Cardiac septum (tissue), 1 donor: ENCODE measurements around the gene UROC1. TPM values are rescaled to one million over a fixed set of nuclear protein-coding genes. Genes with fewer than 3 reads are reported as not detected.
A peak's percentile ranks its signal among the peaks of the same experiment; 100 is the strongest.

Source experiments
- DNase-seq: peaks from one replicate; pipeline ENCODE4 v3.0.0-alpha.2; 2020; ENCODE audit warnings: low spot score
- intact Hi-C: fragments of 100-400 bp; cut with DNase I; formaldehyde crosslinking; loops from one replicate; pipeline ENCODE4 v1.14.0; 2022
- long read RNA-seq: library from polyadenylated mRNA; unstranded; transcript quantifications from one replicate; pipeline ENCODE4 v2.0.0, GENCODE V29; 2021
- total RNA-seq: library from RNA; stranded (reverse); fragmentation: NEBNext Ultra II Directional; extraction: Animal tissue kit (Norgen Biotek cat#: 25700); gene quantifications from one replicate; pipeline ENCODE4 v1.2.1, GENCODE V29; 2021
- donor health status: DM: no; HTN: no; CAD: no.

Gene UROC1
- total RNA-seq = not detected
- long read RNA-seq = 0 reads

GRCh38 chr3:126517291-126517951, at the start of gene UROC1:
TSS of gene UROC1 (minus strand) at chr3:126517773. CDS start at chr3:126517719, 54 bp downstream.
- DNase-seq = no peak
- intact Hi-C loops = no loop called here

- no peak for DNase-seq
- intact Hi-C loops = no loop called here
Measured at GRCh38 chr3:126562737-126563276, 45.2 kb upstream of the UROC1 start.

GRCh38 chr3:126558336-126559071, 40.9 kb upstream of the UROC1 start, which contains the start of gene C3orf22:
TSS of gene C3orf22 (minus strand) at chr3:126558932. CDS start at chr3:126553390, 5,542 bp downstream.
- no peak for DNase-seq
- intact Hi-C loops = no loop called here

GRCh38 chr3:126557761-126558160, 40.2 kb upstream of the UROC1 start:
- intact Hi-C loops = no loop called here
- no peak for DNase-seq

GRCh38 chr3:126557415-126557745, 39.8 kb upstream of the UROC1 start:
- no peak for DNase-seq
- intact Hi-C loops = no loop called here

- DNase-seq = no peak
Measured at GRCh38 chr3:126556637-126557414, 39.3 kb upstream of the UROC1 start.

GRCh38 chr3:126555795-126556636, 38.4 kb upstream of the UROC1 start:
- intact Hi-C loops = no loop called here
- DNase-seq = no peak

More at GRCh38 chr3:126556637-126557414, 39.3 kb upstream of the UROC1 start:
- intact Hi-C loops = no loop called here

GRCh38 chr3:126554560-126555525, 37.3 kb upstream of the UROC1 start:
- DNase-seq = no peak
- intact Hi-C loops = no loop called here

GRCh38 chr3:126553284-126554084, 35.9 kb upstream of the UROC1 start:
- DNase-seq = no peak
- intact Hi-C loops = no loop called here

GRCh38 chr3:126552688-126553283, 35.2 kb upstream of the UROC1 start:
- intact Hi-C loops = no loop called here
- no peak for DNase-seq

- intact Hi-C loops = no loop called here
- no peak for DNase-seq
Measured at GRCh38 chr3:126551839-126552687, 34.5 kb upstream of the UROC1 start.

- no peak for DNase-seq
- intact Hi-C loops = no loop called here
Measured at GRCh38 chr3:126551121-126551838, 33.7 kb upstream of the UROC1 start.

GRCh38 chr3:126550488-126551051, 33.0 kb upstream of the UROC1 start:
- DNase-seq = peak; percentile 66
- intact Hi-C loops = no loop called here

GRCh38 chr3:126549861-126550487, 32.4 kb upstream of the UROC1 start:
- DNase-seq = peak; percentile 76
- intact Hi-C loops = no loop called here
